ENCODE data around the gene ITGB7.

The ITGB7 gene

GRCh38 chr12:53196486-53196885 lies 10.6 kb downstream of the ITGB7 start:
- DNase-seq (ENCODE audit: low read depth): no peak

DNA sequence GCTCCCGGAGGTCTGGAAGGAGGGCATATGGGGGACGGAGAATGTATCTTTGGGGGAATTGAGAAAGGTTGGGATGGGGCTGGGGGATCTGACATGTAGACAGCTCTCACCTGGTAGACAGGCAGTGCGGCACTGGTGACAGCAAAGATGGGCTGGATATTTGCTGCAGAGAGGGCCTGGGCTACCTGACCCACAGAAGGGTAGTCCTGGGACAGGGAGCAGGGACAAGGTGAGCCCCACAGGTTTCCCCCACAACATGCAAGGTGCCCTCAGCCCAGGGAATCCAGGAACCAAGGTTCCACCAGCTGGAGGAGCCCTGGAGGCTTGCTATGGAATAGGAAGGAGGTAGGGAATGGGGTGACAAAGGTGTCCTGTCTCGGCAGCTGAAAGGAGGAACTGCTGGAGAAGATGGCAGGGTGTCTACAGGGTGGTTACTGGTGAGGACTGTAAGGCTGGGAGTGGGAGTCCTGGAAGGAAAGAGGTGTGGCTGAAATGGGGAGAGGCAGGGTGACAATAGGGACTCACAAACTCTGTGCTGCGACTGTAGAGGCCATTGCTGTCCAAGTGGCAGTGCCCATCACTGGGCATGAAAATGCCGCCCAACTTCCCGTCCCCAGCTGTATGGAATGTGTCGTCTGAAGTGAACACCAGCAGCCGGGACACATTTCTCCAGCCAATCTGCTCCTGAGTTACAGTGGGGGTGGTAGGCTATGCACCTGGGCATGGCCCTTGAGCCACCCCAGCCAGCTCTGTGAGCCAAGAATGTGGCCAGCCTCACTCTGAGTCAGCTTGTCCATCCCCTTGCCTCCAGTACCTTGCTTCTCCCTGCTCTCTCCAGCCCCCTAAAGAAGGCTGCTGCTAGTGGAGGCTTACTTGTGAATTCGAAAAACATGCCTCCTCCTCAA lies 11.3 kb downstream of the ITGB7 start:
- DNase-seq (ENCODE audit: low read depth): no peak

GRCh38 chr12:53194973-53195372 lies 12.1 kb downstream of the ITGB7 start:
- DNase-seq (ENCODE audit: low read depth): no peak

DNA sequence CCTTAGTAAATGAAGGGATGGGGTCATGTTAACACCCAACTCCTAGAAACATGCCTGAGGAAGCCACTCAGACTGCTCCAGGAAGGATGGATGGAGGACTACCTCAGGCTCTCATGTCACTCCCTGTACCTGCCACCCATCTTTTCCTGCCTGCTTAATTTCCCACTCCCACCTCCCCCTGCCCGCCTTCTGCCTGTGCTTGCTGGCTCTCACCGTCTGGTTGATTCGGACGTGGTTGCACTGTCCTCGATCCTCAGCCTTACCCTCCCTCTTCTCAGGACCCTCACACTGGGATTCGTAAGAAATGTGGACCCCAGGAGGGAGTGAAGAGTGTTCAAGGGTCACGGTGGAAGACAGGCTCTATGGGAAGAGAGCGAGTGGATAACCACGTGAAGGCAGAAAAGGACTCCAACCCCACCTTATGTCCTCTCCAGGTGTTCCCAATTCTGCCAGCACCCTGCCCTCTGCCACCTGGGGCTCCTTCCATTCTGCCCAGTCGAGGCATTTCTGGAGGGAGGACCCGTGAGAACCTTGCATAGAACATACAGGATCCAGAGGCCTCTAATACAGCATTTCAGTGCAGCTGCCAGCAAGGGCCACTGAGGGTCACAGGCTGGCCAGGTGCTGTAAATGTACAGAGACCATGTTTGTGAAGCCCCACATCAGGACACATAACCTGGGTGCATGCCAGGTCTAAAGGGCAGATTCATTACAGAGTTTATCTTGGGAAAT lies 12.9 kb downstream of the ITGB7 start:
- DNase-seq (ENCODE audit: low read depth): no peak

DNA sequence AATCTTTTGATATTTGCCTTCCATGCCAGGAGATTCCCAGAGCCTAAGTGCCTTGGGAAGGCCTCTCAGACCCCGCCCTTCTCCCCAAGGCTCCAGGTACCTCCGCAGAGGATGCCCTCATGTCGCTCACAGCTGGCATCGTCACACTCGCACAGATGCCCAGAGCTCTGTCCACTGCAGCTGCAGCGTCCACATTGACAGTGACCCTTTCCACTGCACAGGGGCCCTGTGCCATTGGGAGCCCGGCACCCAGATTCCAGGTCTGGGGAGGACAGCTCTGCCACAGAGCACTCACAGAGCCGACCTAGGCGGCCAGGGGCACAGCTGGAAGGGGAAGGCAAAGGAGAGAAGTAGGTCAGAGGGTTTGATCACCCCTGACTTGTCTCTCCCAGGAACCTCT lies 14.0 kb downstream of the ITGB7 start:
- DNase-seq (ENCODE audit: low read depth): no peak

DNA sequence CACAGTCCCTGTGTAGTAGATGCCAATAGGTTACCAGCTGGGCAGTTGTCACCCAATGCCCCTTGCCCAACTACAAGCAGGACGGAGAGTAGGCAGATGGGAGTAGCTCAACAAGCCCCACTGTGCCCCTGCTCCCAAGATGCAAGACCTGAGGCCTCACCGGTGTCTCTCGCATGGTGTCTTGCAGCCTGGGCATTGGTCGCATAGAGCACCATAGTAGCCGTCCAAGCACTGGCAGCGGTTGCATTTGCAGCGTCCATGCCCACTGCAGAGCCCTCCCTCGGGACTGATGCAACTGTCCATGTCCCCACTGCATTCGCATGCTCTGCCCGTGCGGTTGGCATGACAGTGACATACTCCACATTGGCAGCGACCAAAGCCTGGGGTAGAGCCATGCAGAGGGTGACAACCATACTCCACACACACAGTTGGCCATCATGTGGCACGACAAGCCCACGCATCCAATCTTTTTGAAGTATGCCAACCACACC lies 14.5 kb downstream of the ITGB7 start:
- no peak for DNase-seq (ENCODE audit: low read depth)

DNA sequence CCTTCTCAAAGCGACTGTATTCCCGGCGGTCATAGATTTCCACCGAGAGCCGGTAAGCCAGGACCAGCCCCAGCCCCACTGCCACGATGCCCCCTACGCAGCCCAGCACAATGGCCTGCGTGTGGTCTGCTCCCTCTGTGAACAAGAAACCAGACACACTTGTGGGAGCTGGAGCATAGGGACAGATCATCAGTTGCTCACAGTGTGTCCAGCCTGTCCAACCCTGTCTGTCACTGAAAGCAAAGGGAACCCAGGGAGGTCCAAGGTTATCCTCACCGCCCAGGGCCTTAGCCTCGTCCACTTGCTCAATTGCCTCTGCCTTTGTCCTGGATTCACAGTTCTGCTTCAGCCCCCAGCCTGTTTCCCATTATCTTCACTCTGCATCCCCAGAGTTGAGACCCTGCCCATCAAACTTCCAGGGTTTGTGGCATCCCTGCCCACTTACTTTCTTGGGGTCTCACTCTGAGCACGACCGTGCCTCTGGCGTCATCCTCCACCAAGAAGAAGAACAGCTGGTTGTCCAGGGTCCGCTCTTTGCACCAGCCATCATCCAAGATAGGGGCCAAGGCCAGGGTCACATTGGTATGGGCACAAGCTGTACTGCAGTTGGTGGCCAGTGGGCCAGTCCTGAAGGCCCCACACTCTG lies 15.0 kb downstream of the ITGB7 start:
- no peak for DNase-seq (ENCODE audit: low read depth)

GRCh38 chr12:53191096-53191884 lies 15.8 kb downstream of the ITGB7 start:
- DNase-seq (ENCODE audit: low read depth): no peak

GRCh38 chr12:53190108-53190729 lies 16.8 kb downstream of the ITGB7 start:
- no peak for DNase-seq (ENCODE audit: low read depth)

DNA sequence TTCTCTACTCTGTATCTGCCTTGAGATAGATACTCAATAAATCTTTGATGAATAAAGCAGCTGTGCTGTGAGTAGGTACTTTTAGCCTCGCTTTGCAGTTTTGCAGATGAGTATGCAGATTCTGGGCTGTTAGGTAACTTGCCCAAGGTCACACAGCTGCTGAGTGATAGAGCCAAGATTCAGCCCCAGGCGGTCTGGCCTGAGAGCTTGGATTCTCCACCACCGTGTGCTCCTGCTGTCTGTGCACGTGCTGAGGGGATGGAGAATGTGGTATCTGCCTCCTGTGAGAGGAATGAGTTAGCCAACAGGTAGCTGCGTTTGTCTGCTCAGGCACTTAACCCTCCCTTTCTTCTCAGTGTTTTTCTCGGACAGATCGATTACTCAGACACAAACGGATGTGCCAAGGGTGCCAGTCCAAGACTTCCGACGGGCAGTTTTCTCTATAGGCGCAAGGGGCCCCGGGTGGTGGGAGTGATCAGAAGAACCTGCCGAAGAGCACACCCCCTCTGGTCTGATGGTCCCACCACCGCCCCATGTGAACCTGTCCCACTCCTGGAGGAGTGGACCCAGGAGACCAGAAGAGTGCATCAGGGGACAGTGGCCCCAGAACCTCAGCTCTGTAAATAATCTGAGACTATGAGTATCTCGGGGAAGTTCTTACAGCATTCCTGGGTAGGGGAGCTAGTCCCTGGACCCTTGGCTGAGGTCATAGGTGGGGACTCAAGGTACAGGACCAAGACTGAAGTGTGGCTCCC lies 19.7 kb downstream of the ITGB7 start:
- DNase-seq (ENCODE audit: low read depth): no peak

- DNase-seq (ENCODE audit: low read depth): no peak
These were observed 20.3 kb downstream of the ITGB7 start for GRCh38 chr12:53186745-53187144.

- DNase-seq (ENCODE audit: low read depth): no peak
These were observed 21.4 kb downstream of the ITGB7 start for GRCh38 chr12:53185582-53186153.

DNA sequence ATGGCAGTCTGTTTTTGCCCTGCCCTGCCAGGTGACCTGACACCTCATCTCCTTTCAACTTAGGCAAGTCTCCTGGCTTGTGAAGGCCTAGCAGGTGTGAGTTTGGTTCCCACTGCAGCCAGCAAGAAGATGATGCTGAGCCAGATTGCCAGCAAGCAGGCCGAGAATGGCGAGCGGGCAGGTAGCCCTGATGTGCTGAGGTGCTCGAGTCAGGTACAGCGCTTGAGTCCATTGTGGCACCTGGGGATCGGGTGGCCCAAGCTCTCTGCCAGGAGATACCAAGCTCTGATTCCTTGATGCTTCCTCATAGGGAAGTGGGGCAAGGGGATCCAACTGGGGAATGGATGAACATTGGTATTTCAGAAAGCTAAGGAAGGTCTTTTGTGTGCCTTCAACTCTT lies 22.2 kb downstream of the ITGB7 start:
- no peak for DNase-seq (ENCODE audit: low read depth)

GRCh38 chr12:53182903-53183302 lies 24.1 kb downstream of the ITGB7 start:
- no peak for DNase-seq (ENCODE audit: low read depth)

- DNase-seq (ENCODE audit: low read depth): no peak
These were observed 25.1 kb downstream of the ITGB7 start for GRCh38 chr12:53181935-53182334.

DNA sequence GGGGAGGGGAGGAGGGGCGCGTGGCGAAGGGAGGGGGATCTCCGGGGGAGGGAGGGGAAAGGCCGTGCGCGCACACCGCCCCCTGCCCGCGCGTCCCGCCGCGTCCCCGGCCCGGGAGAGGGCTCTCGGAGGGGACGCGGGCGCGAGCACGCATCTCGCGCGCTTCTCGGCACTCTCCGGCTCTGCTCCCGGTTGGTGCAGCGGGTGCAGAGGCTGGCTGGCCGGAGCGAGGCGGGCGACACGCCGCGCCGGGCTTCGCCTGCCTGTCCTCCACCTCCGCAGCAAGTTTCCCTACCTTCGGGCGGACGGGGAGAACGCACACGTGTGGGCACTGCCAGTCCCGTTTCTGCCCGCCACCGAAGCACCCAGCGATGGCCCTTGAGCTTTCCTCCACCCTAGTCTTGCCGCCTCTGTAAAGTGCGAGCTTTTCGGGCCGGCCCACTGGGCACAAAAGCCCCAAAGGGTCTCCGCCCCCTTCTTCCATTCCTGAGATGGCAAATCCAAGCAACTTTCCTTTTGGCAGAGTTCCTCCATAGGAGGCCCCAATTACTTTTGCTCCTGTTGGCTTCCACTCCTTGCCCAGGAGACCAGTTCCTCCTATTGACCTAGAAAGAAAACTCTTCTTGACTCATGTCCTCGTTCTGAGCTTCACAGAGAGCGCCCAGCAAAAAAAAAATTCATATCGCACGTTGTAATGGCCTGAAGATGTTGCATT lies 26.0 kb downstream of the ITGB7 start:
- peak; percentile 32 for DNase-seq (ENCODE audit: low read depth)

DNA sequence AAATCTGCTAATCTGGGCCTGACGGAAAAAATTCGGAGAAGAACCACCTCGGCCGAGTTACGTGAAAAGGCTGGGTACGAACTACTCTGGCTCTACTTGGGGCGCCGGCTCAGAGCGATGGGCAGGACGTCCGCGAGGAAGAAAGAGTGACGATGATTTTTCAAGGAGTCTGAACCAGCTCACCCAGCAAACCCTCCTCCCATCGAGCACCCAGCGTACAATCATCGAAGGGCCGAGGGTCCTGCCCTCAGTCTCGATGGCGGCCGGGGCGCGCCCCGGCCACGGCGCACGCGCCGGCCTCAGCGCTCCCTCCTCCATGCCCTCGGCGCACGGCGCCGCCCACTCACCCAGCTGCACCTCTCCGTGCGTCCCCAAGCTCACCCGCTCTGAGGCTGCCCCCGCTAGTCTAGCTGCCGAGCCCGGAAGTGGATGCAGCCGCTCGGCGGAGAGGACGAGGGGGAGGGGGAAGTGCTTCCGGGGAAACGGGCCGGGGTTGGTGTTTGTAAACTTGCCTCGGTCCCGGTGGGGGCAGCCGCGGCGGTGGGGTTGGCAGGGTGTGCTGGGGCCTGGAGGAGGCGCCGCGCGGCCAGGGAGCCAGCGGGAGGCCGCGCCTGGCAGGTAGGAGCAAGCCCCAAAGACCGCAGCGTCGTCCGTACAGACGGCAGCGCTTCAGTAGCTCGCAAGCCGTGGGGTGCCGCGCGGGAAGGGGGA lies 26.7 kb downstream of the ITGB7 start, which contains the start of the genes CSAD and ZNF740:
CSAD (minus strand) TSS at position 706 of the 711 bp plus-strand sequence. CDS start 7,455 bp downstream, outside the sequence.
ZNF740 (plus strand) TSS at position 503 of the 711 bp plus-strand sequence. CDS start 1,262 bp downstream, outside the sequence.
- DNase-seq (ENCODE audit: low read depth): peak; percentile 94

DNA sequence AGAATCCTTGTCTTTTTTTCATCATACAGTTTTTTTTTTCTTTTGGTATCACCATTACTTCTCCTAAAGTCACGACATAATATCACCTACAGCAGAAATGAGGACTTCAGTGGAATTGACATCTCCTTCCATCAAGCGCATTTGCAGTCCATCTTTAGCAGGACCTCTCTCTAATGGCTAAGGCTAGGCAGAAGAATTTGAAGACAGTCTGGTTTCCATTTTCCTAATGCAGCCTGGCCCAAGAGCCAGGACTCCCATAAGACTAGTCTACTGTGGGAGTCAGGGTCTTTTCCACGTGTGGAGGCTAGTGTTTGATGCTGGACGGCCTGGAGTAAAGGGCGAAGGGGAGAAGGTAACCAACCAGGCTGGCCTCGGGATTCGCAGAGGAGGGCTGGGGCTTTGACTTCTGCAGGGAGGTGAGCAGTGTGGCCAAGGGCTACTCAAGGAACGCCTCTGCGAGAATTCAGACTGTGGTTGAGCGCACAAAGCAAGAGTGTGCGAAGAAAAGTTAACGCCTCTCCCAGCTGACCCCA lies 27.3 kb downstream of the ITGB7 start:
- DNase-seq (ENCODE audit: low read depth): no peak
